ENCODE measurements around the gene WWOX. TPM values are rescaled to one million over a fixed set of nuclear protein-coding genes. Genes with fewer than 3 reads are reported as not detected.

WWOX gene
- total RNA-seq, 4 donors from 2014 or later, result 135 to 209 (median 159) TPM

- Histone ChIP-seq H3K36me3 (no peaks in the 10 kb centered on the region), H3K27ac (no peak overlapping the region), H3K27me3 (no peaks in the 10 kb centered on the region), H3K4me1 (no peaks in the 10 kb centered on the region), H3K4me3 (replicated peaks in 1 of 3) (no peak overlapping the region), H3K9me3 (no peaks in the 10 kb centered on the region)
- DNase-seq, result no peak
- TF ChIP-seq POLR2A (IDR thresholded peaks at IDR 0.05) (no peak), CTCF (IDR thresholded peaks at IDR 0.05) (no peak)
- WGBS, 2 donors, result 65 to 71% methylated on average over 2 of the region's 2 CpGs
- intact Hi-C loops (cut with DNase I), result no loop called here
Measured at GRCh38 chr16:78196502-78196901, 97.0 kb downstream of the WWOX start.

DNA sequence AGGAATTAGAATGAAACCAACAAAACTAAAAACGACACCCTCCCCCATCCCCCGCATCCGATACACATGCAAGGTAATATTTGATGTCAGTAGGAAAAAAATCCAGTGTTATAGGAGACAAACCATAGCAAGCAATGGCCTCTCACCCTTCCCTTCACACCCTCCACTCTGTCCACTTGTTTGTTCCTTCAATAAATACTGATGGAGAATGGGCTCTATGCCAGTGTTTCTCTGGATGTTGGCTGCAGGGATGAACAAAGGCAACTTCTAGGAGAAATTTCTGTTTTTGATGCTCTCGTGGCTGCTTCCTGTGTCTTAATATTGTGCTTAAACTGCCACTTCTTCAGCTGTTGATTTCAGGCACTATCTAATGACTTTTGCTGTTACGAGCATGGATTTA, 98.8 kb downstream of the WWOX start:
- TF ChIP-seq POLR2A (IDR thresholded peaks at IDR 0.05) (no peak), CTCF (IDR thresholded peaks at IDR 0.05) (no peak)
- no peak overlapping the region for H3K4me3 ChIP-seq (replicated peaks in 1 of 3)
- no peaks in the 10 kb centered on the region for H3K36me3 ChIP-seq
- intact Hi-C loops (cut with DNase I), result no loop called here
- WGBS, 2 donors, result 87 to 92% methylated on average over 5 of the region's 5 CpGs
- no peaks in the 10 kb centered on the region for H3K27me3 ChIP-seq
- H3K27ac ChIP-seq, result no peak overlapping the region
- DNase-seq, result no peak
- H3K9me3 ChIP-seq, result no peaks in the 10 kb centered on the region
- no peaks in the 10 kb centered on the region for H3K4me1 ChIP-seq

GRCh38 chr16:78199325-78200022, 100.0 kb downstream of the WWOX start:
- intact Hi-C loops (cut with DNase I), result no loop called here
- no peaks in the 10 kb centered on the region for H3K4me1 ChIP-seq
- WGBS, 2 donors, result 84 to 93% methylated on average over 7 of the region's 7 CpGs
- no peak overlapping the region for H3K4me3 ChIP-seq (replicated peaks in 1 of 3)
- DNase-seq, result no peak
- no peak for TF ChIP-seq CTCF (IDR thresholded peaks at IDR 0.05)
- no peak for TF ChIP-seq POLR2A (IDR thresholded peaks at IDR 0.05)
- H3K36me3 ChIP-seq, result no peaks in the 10 kb centered on the region
- H3K27me3 ChIP-seq, result no peaks in the 10 kb centered on the region
- H3K9me3 ChIP-seq, result no peaks in the 10 kb centered on the region
- H3K27ac ChIP-seq, result no peak overlapping the region

DNA sequence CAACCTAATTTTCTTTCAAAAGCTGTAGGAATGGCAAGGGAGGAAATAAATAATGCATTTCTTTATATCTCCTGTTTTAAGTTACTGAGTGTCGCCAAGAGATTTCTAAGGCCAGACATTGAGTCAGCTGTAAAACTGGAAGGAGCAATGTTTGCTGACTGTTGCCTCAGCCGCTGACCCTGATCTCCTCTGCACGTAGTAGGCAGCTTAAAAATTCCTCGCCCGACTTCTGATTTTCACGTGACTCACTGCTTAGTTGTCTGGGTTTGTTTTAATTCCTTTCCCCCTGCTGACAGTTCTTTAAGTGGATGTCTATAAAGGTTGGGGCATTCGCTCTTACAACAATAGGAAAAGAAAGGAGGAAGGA, 100.6 kb downstream of the WWOX start:
- intact Hi-C loops (cut with DNase I), result no loop called here
- Histone ChIP-seq H3K9me3 (no peaks in the 10 kb centered on the region), H3K36me3 (no peaks in the 10 kb centered on the region), H3K27ac (no peak overlapping the region), H3K4me3 (replicated peaks in 1 of 3) (no peak overlapping the region), H3K27me3 (no peaks in the 10 kb centered on the region), H3K4me1 (no peaks in the 10 kb centered on the region)
- DNase-seq, result no peak
- 88 to 91% methylated on average over 7 of the region's 7 CpGs for WGBS, 2 donors
- TF ChIP-seq POLR2A (IDR thresholded peaks at IDR 0.05), result no peak
- TF ChIP-seq CTCF (IDR thresholded peaks at IDR 0.05), result no peak

DNA sequence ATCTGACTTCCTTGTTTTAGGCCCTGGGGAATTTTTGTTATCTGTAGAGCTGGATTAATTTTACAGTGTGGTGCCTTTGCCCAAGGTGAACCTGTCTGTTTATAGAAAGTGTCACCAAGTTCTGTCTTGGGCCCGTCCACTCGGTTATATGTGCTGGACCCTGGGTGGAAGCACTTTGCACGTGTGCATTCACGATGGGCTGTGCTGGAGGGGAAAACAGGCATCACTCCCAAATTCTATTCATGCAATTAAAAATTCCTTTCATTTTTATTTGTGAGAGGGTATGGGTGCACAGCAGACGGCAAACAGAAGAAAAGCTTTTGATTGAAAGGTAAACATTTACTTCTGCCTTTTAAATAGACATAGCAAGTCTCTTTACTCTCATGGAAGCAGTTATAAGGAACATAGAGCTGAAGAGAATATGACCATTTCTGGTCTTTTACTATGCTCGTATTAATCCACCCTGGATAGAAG, 101.2 kb downstream of the WWOX start:
- Histone ChIP-seq H3K36me3 (no peaks in the 10 kb centered on the region), H3K4me3 (replicated peaks in 1 of 3) (no peak overlapping the region), H3K4me1 (no peaks in the 10 kb centered on the region), H3K27me3 (no peaks in the 10 kb centered on the region), H3K27ac (no peak overlapping the region), H3K9me3 (no peaks in the 10 kb centered on the region)
- WGBS, 2 donors, result 91 to 93% methylated on average over 6 of the region's 6 CpGs
- TF ChIP-seq CTCF (IDR thresholded peaks at IDR 0.05), result no peak
- TF ChIP-seq POLR2A (IDR thresholded peaks at IDR 0.05), result no peak
- intact Hi-C loops (cut with DNase I), result no loop called here
- DNase-seq, result no peak

All from thyroid gland (tissue), 4 donors.